Fibroblast of lung (primary cell): ENCODE results near the gene PARP3. TPM values are rescaled to one million over a fixed set of nuclear protein-coding genes. Genes with fewer than 3 reads are reported as not detected.

ENCODE experiments used
- DNase-seq, 2 donors: peaks; one replicate each; pipeline versions ENCODE4 v3.0.0 to v3.0.0-alpha.2; 2010; ENCODE audit warnings: low read depth in 2 of 2
- H2AFZ ChIP-seq: 2 replicates; pipeline ENCODE4 v1.5.1; 2012; ENCODE audit warnings: low read length, control low read depth, inconsistent platforms
- H3K27ac ChIP-seq: 2 replicates; pipeline ENCODE4 v1.5.1; 2011; ENCODE audit warnings: low read length, control low read depth; ENCODE audit not compliant: insufficient read depth
- H3K27me3 ChIP-seq: 2 replicates; pipeline ENCODE4 v1.5.1; 2011; ENCODE audit warnings: mild to moderate bottlenecking, low read length; ENCODE audit not compliant: control insufficient read depth, insufficient read depth
- H3K36me3 ChIP-seq: 2 replicates; pipeline ENCODE4 v1.5.1; 2011; ENCODE audit warnings: low read length; ENCODE audit not compliant: control insufficient read depth, insufficient read depth
- H3K4me1 ChIP-seq: 2 replicates; pipeline ENCODE4 v1.5.1; 2011; ENCODE audit warnings: low read length; ENCODE audit not compliant: control insufficient read depth, insufficient read depth; ENCODE audit errors: extremely low read depth
- H3K4me2 ChIP-seq: 2 replicates; pipeline ENCODE4 v1.5.1; 2011; ENCODE audit warnings: low read length, control low read depth; ENCODE audit not compliant: insufficient read depth; ENCODE audit errors: extremely low read depth
- H3K4me3 ChIP-seq, 4 experiments: fragments of 200-600 bp in 1 of 4; sonication (generic) in 1 of 4; replicated peaks in 1 of 4; 2 replicates each; pipeline ENCODE4 v1.5.1; 2011 to 2016; ENCODE audit warnings: low read length in 4 of 4, low read depth in 3 of 4, mild to moderate bottlenecking in 3 of 4, control low read depth in 2 of 4, inconsistent platforms in 1 of 4, mixed read lengths in 1 of 4; ENCODE audit not compliant: insufficient read depth in 1 of 4; ENCODE audit errors: control extremely low read depth in 1 of 4
- H3K79me2 ChIP-seq: 2 replicates; pipeline ENCODE4 v1.5.1; 2012; ENCODE audit warnings: mild to moderate bottlenecking, low read length, inconsistent platforms; ENCODE audit not compliant: control insufficient read depth, insufficient read depth
- H3K9ac ChIP-seq: 2 replicates; pipeline ENCODE4 v1.5.1; 2011; ENCODE audit warnings: mild to moderate bottlenecking, low read length, control low read depth; ENCODE audit not compliant: insufficient read depth
- H3K9me3 ChIP-seq: 2 replicates; pipeline ENCODE4 v1.5.1; 2012; ENCODE audit warnings: low read depth, low read length; ENCODE audit not compliant: control insufficient read depth, insufficient read depth
- H4K20me1 ChIP-seq: 2 replicates; pipeline ENCODE4 v1.5.1; 2011; ENCODE audit warnings: low read length; ENCODE audit not compliant: control insufficient read depth, insufficient read depth; ENCODE audit errors: extremely low read depth
- EZH2 ChIP-seq: IDR thresholded peaks from 2 replicates; pipeline ENCODE4 v1.5.1; 2012; ENCODE audit warnings: low read length, control low read depth, mild to moderate bottlenecking; ENCODE audit errors: missing control alignments
- polyA plus RNA-seq, 2 donors: library from polyadenylated mRNA; depleted of rRNA in 1 of 2; stranded (reverse) in 1 of 2; unstranded in 1 of 2; fragments of >200 nt; gene quantifications; 2 replicates each; pipeline ENCODE4 v1.2.1, GENCODE V29; 2011 to 2012; ENCODE audit warnings: missing spikeins in 1 of 2
- total RNA-seq: library from RNA; depleted of rRNA; stranded (reverse); fragments of >200 nt; gene quantifications from 2 replicates; pipeline ENCODE4 v1.2.1, GENCODE V29; 2014
- TF ChIP-seq, protein P1 (sequence below), 2 donors: IDR thresholded peaks in 1 of 2; conservative IDR thresholded peaks in 1 of 2; 1 replicate in 1 of 2; 2 replicates in 1 of 2; pipeline ENCODE4 v1.5.1; 2011 to 2012; ENCODE audit warnings: low read length in 2 of 2, control low read depth in 1 of 2, inconsistent platforms in 1 of 2, low read depth in 1 of 2, mild to moderate bottlenecking in 1 of 2

Gene PARP3
- total and polyA plus RNA-seq, 2 donors (not counting 1 experiment from before 2014, with no cell fraction given): 22.8 to 44.1 TPM

- no peak overlapping the region for H2AFZ ChIP-seq
- DNase-seq: no peak
- TF ChIP-seq EZH2: no peak
- TF ChIP-seq, protein P1, sequence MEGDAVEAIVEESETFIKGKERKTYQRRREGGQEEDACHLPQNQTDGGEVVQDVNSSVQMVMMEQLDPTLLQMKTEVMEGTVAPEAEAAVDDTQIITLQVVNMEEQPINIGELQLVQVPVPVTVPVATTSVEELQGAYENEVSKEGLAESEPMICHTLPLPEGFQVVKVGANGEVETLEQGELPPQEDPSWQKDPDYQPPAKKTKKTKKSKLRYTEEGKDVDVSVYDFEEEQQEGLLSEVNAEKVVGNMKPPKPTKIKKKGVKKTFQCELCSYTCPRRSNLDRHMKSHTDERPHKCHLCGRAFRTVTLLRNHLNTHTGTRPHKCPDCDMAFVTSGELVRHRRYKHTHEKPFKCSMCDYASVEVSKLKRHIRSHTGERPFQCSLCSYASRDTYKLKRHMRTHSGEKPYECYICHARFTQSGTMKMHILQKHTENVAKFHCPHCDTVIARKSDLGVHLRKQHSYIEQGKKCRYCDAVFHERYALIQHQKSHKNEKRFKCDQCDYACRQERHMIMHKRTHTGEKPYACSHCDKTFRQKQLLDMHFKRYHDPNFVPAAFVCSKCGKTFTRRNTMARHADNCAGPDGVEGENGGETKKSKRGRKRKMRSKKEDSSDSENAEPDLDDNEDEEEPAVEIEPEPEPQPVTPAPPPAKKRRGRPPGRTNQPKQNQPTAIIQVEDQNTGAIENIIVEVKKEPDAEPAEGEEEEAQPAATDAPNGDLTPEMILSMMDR (conservative IDR thresholded peaks at IDR 0.05 in 1 of 2, IDR thresholded peaks at IDR 0.05 in 1 of 2; ENCODE audit: low read depth in 1 of 2, low read length in 2 of 2): no peak
- H3K9ac ChIP-seq: no peak overlapping the region
- H4K20me1 ChIP-seq: no peaks in the 10 kb centered on the region
- no peaks in the 10 kb centered on the region for H3K9me3 ChIP-seq
- H3K4me2 ChIP-seq: no peak overlapping the region
- H3K36me3 ChIP-seq: peaks cover 11% of the 10 kb centered on the region
- no peaks in the 10 kb centered on the region for H3K79me2 ChIP-seq
- no peak overlapping the region for H3K4me3 ChIP-seq
- no peak overlapping the region for H3K27ac ChIP-seq
- no peaks in the 10 kb centered on the region for H3K27me3 ChIP-seq
- no peaks in the 10 kb centered on the region for H3K4me1 ChIP-seq
Observed at GRCh38 chr3:51929420-51930003, 12.7 kb upstream of the PARP3 start.

DNA sequence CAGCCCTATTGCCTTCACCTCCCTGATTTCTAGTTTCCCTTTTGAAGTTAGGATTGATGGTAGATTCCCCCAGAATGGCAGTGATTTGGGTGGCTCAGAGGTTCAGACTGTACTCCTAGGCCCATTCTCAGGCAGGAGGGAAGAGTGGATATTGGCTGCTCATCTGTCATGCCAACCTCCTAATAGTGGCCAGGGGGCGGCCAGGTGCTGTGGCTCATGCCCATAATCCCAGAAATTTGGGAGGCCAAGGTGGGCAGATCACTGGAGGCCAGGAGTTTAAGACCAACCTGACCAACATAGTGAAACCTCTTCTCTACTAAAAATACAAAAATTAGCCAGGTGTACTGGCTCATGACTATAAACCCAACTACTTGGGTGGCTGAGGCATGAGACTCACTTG, 11.7 kb upstream of the PARP3 start:
- DNase-seq: no peak
- H4K20me1 ChIP-seq: no peaks in the 10 kb centered on the region
- TF ChIP-seq, protein P1 (conservative IDR thresholded peaks at IDR 0.05 in 1 of 2, IDR thresholded peaks at IDR 0.05 in 1 of 2; ENCODE audit: low read depth in 1 of 2, low read length in 2 of 2): no peak
- TF ChIP-seq EZH2: no peak

DNA sequence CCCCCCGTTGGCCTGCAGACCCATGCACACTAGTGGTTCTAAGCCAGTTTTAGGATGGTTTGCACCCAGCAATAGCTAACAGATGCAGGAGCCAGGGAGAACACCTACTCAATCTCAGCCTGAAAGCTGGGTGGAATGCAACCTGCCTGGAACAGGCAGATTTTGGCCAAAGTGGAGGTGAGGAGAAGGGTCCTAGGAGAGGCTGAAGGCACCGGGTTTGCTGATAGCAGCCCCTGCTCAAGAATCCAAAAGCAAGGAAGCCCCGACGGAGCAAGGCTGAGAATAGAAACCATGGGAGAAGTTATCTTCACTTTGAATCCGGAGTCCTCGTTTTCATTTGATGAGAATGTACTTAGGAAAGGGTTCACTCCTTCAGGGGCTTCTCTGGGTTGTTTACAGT, 10.4 kb upstream of the PARP3 start:
- Histone ChIP-seq H3K9ac (no peak overlapping the region), H3K4me2 (no peak overlapping the region), H3K36me3 (peaks cover 16% of the 10 kb centered on the region), H3K9me3 (no peaks in the 10 kb centered on the region), H3K4me1 (no peaks in the 10 kb centered on the region), H3K27ac (no peak overlapping the region), H3K27me3 (no peaks in the 10 kb centered on the region), H4K20me1 (no peaks in the 10 kb centered on the region), H3K4me3 (no peak overlapping the region), H2AFZ (no peak overlapping the region), H3K79me2 (no peaks in the 10 kb centered on the region)
- no peak for TF ChIP-seq EZH2
- TF ChIP-seq, protein P1 (conservative IDR thresholded peaks at IDR 0.05 in 1 of 2, IDR thresholded peaks at IDR 0.05 in 1 of 2; ENCODE audit: low read depth in 1 of 2, low read length in 2 of 2): no peak
- no peak for DNase-seq

More for the DNA sequence above, 11.7 kb upstream of the PARP3 start:
- H3K4me2 ChIP-seq: no peak overlapping the region
- no peak overlapping the region for H3K9ac ChIP-seq
- H3K9me3 ChIP-seq: no peaks in the 10 kb centered on the region
- no peak overlapping the region for H3K27ac ChIP-seq
- H3K4me3 ChIP-seq: no peak overlapping the region
- peaks cover 12% of the 10 kb centered on the region for H3K36me3 ChIP-seq
- no peaks in the 10 kb centered on the region for H3K27me3 ChIP-seq
- no peak overlapping the region for H2AFZ ChIP-seq
- H3K4me1 ChIP-seq: no peaks in the 10 kb centered on the region
- no peaks in the 10 kb centered on the region for H3K79me2 ChIP-seq
